Esophagus muscularis mucosa (tissue), 4 donors: ENCODE measurements around the gene IGBP1. TPM values are rescaled to one million over a fixed set of nuclear protein-coding genes. Genes with fewer than 3 reads are reported as not detected.
"Not testable (repeated sequence)": the region's sequence is repeated elsewhere in the genome, so short reads cannot be mapped to it uniquely, and the experiment has no call there.

ENCODE experiments used
- DNase-seq: peaks from one replicate; pipeline ENCODE4 v3.0.0-alpha.2; 2017; ENCODE audit errors: extremely low spot score
- H3K27ac ChIP-seq, 4 donors: fragments of 200-600 bp; sonication (generic); replicated peaks in 1 of 4; 1 replicate in 3 of 4; 2 replicates in 1 of 4; pipeline ENCODE4 v1.5.1; 2016 to 2019; ENCODE audit warnings: mild to moderate bottlenecking in 1 of 4
- H3K27me3 ChIP-seq, 4 donors: fragments of 200-600 bp; sonication (generic); one replicate each; pipeline versions ENCODE4 v1.5.1 to v1.6.0; 2016 to 2019
- H3K36me3 ChIP-seq, 4 donors: fragments of 200-600 bp; sonication (generic); one replicate each; pipeline ENCODE4 v1.5.1; 2016 to 2019
- H3K4me1 ChIP-seq, 4 donors: fragments of 200-600 bp; sonication (generic); one replicate each; pipeline ENCODE4 v1.5.1; 2016 to 2019
- H3K4me3 ChIP-seq, 4 donors: fragments of 200-600 bp; sonication (generic); 1 replicate in 2 of 4; 2 replicates in 2 of 4; pipeline ENCODE4 v1.5.1; 2016 to 2019; ENCODE audit warnings: mild to moderate bottlenecking in 4 of 4, moderate library complexity in 1 of 4
- H3K9me3 ChIP-seq, 4 donors: fragments of 200-600 bp; sonication (generic); 1 replicate in 3 of 4; 2 replicates in 1 of 4; pipeline ENCODE4 v1.5.1; 2016 to 2019
- CTCF ChIP-seq, 3 experiments: fragments of 200-600 bp in 2 of 3; fragments of 450-650 bp in 1 of 3; sonication (generic) in 2 of 3; IDR thresholded peaks; one replicate each; pipeline ENCODE4 v1.5.1; 2017 to 2019; ENCODE audit warnings: antibody characterized with exemption in 3 of 3, mild to moderate bottlenecking in 2 of 3, moderate library complexity in 1 of 3
- EP300 ChIP-seq: sonication (generic); formaldehyde crosslinking; IDR thresholded peaks from one replicate; pipeline ENCODE4 v1.6.1; 2017; ENCODE audit warnings: antibody characterized with exemption
- POLR2A ChIP-seq: fragments of 450-650 bp; IDR thresholded peaks from one replicate; pipeline ENCODE4 v1.6.1; 2017; ENCODE audit warnings: antibody characterized with exemption, moderate library complexity, mild to moderate bottlenecking, low read depth
- POLR2AphosphoS5 ChIP-seq, 2 donors: sonication (generic); formaldehyde crosslinking; IDR thresholded peaks; one replicate each; pipeline ENCODE4 v1.6.1; 2017; ENCODE audit warnings: antibody characterized with exemption in 2 of 2
- WGBS: methylation state at CpG from one replicate; pipeline ENCODE4 v1.1.5; 2018; 5-methylcytosine and 5-hydroxymethylcytosine counted together
- intact Hi-C: fragments of 100-400 bp; cut with DNase I; formaldehyde crosslinking; loops from one replicate; pipeline ENCODE4 v1.15.1; 2023
- total RNA-seq, 4 donors: library from RNA; depleted of rRNA; stranded (reverse); fragments of >200 nt; gene quantifications; one replicate each; pipeline versions ENCODE4 v1.1.0 to v1.2.1, GENCODE V29; 2016

IGBP1 gene
- total RNA-seq, 4 donors from 2014 or later: 48.2 to 69.0 (median 60.6) TPM

- H3K4me1 ChIP-seq: no peaks in the 10 kb centered on the region
- no peak overlapping the region for H3K27ac ChIP-seq
- no peak for DNase-seq
- no peak for TF ChIP-seq CTCF (IDR thresholded peaks at IDR 0.05)
- TF ChIP-seq EP300: no peak
- no peak for TF ChIP-seq POLR2AphosphoS5 (IDR thresholded peaks at IDR 0.05)
- TF ChIP-seq POLR2A: no peak
- no peak overlapping the region for H3K4me3 ChIP-seq
- H3K27me3 ChIP-seq: no peaks in the 10 kb centered on the region
- H3K9me3 ChIP-seq: peaks cover 0 to 6% (median 0%) of the 10 kb centered on the region in 4 donors
- H3K36me3 ChIP-seq: no peaks in the 10 kb centered on the region
- intact Hi-C loops: no loop called here
Observed at GRCh38 chrX:70117738-70118137, 15.5 kb upstream of the IGBP1 start.

DNA sequence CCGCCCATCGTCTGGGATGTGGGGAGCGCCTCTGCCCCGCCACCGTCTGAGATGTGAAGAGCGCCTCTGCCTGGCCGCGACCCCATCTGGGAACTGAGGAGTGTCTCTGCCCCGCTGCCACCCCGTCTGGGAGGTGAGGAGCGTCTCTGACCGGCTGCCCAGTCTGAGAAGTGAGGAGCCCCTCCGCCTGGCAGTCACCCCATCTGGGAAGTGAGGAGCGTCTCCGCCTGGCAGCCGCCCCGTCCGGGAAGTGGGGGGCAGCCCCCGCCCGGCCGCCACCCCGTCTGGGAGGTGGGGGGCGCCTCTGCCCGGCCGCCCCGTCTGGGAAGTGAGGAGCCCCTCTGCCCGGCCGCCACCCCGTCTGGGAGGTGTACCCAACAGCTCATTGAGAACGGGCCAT, 10.2 kb upstream of the IGBP1 start:
- H3K27me3 ChIP-seq, DNase-seq, H3K4me3 ChIP-seq, H3K4me1 ChIP-seq, intact Hi-C loops, H3K27ac ChIP-seq, H3K9me3 ChIP-seq, H3K36me3 ChIP-seq: not testable (repeated sequence)
- 92% methylated on average over 7 of the region's 30 CpGs for WGBS

GRCh38 chrX:70124678-70125077, 8.6 kb upstream of the IGBP1 start:
- intact Hi-C loops: no loop called here
- TF ChIP-seq POLR2A (no peak), CTCF (IDR thresholded peaks at IDR 0.05) (no peak), EP300 (no peak), POLR2AphosphoS5 (IDR thresholded peaks at IDR 0.05) (no peak)
- 71% methylated on average over 2 of the region's 2 CpGs for WGBS

DNA sequence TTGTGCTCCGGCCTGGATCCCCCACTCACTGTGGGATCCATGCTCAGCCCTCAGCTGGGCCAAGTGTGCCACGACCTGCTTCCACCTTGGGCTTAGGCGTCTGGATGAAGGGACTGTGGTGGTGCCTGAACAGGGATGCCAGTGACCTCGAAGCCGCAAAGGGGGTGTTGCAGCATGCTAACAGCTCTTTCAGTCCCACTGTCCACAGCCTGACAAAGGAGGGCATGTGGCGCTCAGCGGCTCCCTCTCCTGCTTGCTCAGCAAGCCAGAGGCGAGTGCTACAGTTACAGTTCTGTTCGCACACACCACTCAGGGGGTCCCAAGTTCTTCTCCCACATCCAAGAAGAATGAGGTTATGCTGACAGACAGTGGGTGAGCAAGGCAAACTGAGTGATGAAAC, 5.2 kb upstream of the IGBP1 start:
- TF ChIP-seq CTCF (IDR thresholded peaks at IDR 0.05) (no peak), POLR2A (no peak), EP300 (no peak), POLR2AphosphoS5 (IDR thresholded peaks at IDR 0.05) (no peak)
- Histone ChIP-seq H3K4me3 (no peak overlapping the region), H3K4me1 (peaks cover 6 to 8% (median 7%) of the 10 kb centered on the region in 4 donors), H3K36me3 (no peaks in the 10 kb centered on the region), H3K9me3 (no peaks in the 10 kb centered on the region), H3K27ac (no peak overlapping the region), H3K27me3 (no peaks in the 10 kb centered on the region)
- WGBS: 72% methylated on average over 9 of the region's 9 CpGs
- intact Hi-C loops: no loop called here
- no peak for DNase-seq

More at GRCh38 chrX:70124678-70125077, 8.6 kb upstream of the IGBP1 start:
- no peaks in the 10 kb centered on the region for H3K9me3 ChIP-seq
- DNase-seq: no peak
- H3K27ac ChIP-seq: no peak overlapping the region
- H3K27me3 ChIP-seq: no peaks in the 10 kb centered on the region
- no peak overlapping the region for H3K4me3 ChIP-seq
- no peaks in the 10 kb centered on the region for H3K4me1 ChIP-seq
- H3K36me3 ChIP-seq: no peaks in the 10 kb centered on the region

DNA sequence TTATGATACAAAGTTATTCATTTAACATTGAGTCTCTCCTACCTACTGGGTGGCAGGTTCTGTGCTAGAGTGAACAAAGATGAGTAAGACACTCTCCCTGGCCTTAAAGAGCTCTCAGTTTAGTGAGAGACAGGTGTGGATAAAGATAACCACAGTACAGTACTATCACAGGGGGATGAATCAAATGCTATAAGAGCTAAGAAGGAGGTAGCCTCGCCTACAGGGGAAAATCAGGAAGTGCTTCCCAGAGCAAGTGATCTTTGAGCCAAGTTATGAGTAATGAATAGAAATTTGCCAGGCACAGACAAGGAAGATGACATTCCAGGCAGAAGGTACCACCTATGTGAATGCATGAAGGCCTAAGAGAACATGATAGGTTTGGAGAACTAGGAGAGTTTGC, 3.4 kb upstream of the IGBP1 start:
- Histone ChIP-seq H3K4me1 (peaks cover 14 to 15% (median 14%) of the 10 kb centered on the region in 4 donors), H3K27ac (no peak overlapping the region), H3K4me3 (no peak overlapping the region), H3K36me3 (no peaks in the 10 kb centered on the region), H3K9me3 (no peaks in the 10 kb centered on the region), H3K27me3 (no peaks in the 10 kb centered on the region)
- WGBS: 22% methylated on average over 1 of the region's 1 CpG
- TF ChIP-seq EP300 (no peak), POLR2A (no peak), CTCF (IDR thresholded peaks at IDR 0.05) (no peak), POLR2AphosphoS5 (IDR thresholded peaks at IDR 0.05) (no peak)
- intact Hi-C loops: loop anchor here (10.0 kb wide), 1 partner anchor 305 kb away; no protein-coding TSS in a partner anchor
- no peak for DNase-seq
